GM12801 (cell line): ENCODE results near the gene AKAP8L.

Source experiments
- TF ChIP-seq, protein P1 (sequence below): IDR thresholded peaks from one replicate; pipeline ENCODE4 v1.5.1; 2011; ENCODE audit warnings: control low read depth; ENCODE audit not compliant: insufficient read length; ENCODE audit errors: extremely low read depth

AKAP8L gene

GRCh38 chr19:15400521-15401396 is 18.0 kb downstream of the AKAP8L start:
- TF ChIP-seq, protein P1, sequence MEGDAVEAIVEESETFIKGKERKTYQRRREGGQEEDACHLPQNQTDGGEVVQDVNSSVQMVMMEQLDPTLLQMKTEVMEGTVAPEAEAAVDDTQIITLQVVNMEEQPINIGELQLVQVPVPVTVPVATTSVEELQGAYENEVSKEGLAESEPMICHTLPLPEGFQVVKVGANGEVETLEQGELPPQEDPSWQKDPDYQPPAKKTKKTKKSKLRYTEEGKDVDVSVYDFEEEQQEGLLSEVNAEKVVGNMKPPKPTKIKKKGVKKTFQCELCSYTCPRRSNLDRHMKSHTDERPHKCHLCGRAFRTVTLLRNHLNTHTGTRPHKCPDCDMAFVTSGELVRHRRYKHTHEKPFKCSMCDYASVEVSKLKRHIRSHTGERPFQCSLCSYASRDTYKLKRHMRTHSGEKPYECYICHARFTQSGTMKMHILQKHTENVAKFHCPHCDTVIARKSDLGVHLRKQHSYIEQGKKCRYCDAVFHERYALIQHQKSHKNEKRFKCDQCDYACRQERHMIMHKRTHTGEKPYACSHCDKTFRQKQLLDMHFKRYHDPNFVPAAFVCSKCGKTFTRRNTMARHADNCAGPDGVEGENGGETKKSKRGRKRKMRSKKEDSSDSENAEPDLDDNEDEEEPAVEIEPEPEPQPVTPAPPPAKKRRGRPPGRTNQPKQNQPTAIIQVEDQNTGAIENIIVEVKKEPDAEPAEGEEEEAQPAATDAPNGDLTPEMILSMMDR, result no peak

- TF ChIP-seq, protein P1, result no peak
These were observed 19.2 kb downstream of the AKAP8L start for GRCh38 chr19:15399635-15400034.

DNA sequence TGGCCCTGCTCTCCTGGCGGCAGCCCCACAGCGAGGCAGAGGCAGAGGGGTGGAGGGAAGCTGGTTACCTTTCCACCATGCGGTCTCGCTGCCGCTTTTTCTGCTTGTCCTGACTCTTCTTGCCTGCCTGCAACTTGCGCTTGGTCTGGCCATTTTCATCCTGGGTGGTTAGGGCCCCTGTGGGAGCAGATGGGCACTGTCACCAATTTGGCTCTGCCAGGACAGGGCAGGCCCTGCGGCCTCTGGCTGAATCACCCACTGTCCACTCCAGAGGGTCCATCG is 19.6 kb downstream of the AKAP8L start:
- TF ChIP-seq, protein P1, result no peak

GRCh38 chr19:15398501-15399233 is 20.1 kb downstream of the AKAP8L start:
- TF ChIP-seq, protein P1, result no peak

GRCh38 chr19:15397782-15398181 is 21.0 kb downstream of the AKAP8L start:
- TF ChIP-seq, protein P1, result no peak

- TF ChIP-seq, protein P1, result no peak
These were observed 21.6 kb downstream of the AKAP8L start for GRCh38 chr19:15397236-15397635.

- TF ChIP-seq, protein P1, result no peak
These were observed 22.4 kb downstream of the AKAP8L start for GRCh38 chr19:15396436-15396835.
